ENCODE results near the gene ISCA2. TPM values are rescaled to one million over a fixed set of nuclear protein-coding genes. Genes with fewer than 3 reads are reported as not detected.

The ISCA2 gene
- total and polyA plus RNA-seq, 2 experiments from 2014 or later, result 44.0 to 171 TPM

DNA sequence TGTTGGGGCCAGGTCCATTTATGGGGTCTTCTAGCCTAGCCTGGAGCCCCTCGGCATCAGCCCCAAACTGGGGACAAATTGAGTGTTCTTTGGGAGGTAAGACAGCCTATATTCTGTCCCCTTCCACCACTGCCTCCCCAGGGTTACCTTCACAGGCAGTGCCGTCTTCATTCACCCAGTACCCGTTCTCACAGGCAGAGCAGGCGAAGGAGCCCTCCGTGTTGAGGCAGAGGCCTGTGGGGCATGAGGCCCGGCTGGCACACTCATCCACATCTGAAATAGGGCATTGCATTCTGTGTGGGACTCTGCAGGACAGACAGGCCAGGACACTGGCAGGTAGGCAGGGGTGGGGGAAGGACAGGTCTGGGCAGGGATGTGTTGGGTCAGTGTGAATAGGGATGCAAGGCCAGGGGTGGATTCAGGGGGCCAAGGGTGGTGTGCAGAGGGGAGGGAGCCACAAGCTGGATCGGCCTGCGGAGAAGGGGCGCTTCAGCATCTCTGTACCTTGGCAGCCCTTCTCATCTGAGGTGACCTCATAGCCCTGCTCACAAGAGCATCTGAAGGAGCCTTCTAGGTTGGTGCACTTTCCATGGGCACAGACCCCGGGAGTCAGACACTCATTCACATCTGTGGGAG, 16.1 kb downstream of the ISCA2 start:
- DNase-seq (ENCODE audit: low spot score), result no peak

More for the DNA sequence above, 16.1 kb downstream of the ISCA2 start:
- no peaks in the 10 kb centered on the region; the same call in 1 of the 2 replicates for H3K9me2 ChIP-seq (ENCODE audit: insufficient read depth)
- H3K27me3 Mint-ChIP-seq (ENCODE audit: insufficient read depth, low read depth, poor library complexity), result peaks cover 31% of the 10 kb centered on the region
- H3K9me3 Mint-ChIP-seq, result no peaks in the 10 kb centered on the region; the same call in 2 of the 3 replicates
- no peak for TF ChIP-seq ZNF331 (CRISPR knock-in tag; IDR thresholded peaks at IDR 0.05; ENCODE audit: low read depth)
- TF ChIP-seq CREB1 (CRISPR knock-in tag; IDR thresholded peaks at IDR 0.05; ENCODE audit: low read depth), result no peak
- TF ChIP-seq EZH2phosphoT487 (IDR thresholded peaks at IDR 0.05; ENCODE audit: unreplicated experiment), result no peak
- TF ChIP-seq, protein P1, sequence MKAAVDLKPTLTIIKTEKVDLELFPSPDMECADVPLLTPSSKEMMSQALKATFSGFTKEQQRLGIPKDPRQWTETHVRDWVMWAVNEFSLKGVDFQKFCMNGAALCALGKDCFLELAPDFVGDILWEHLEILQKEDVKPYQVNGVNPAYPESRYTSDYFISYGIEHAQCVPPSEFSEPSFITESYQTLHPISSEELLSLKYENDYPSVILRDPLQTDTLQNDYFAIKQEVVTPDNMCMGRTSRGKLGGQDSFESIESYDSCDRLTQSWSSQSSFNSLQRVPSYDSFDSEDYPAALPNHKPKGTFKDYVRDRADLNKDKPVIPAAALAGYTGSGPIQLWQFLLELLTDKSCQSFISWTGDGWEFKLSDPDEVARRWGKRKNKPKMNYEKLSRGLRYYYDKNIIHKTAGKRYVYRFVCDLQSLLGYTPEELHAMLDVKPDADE (IDR thresholded peaks at IDR 0.05), result no peak
- no peak for TF ChIP-seq NANOG (IDR thresholded peaks at IDR 0.05; ENCODE audit: borderline replicate concordance)
- TF ChIP-seq, protein P2, sequence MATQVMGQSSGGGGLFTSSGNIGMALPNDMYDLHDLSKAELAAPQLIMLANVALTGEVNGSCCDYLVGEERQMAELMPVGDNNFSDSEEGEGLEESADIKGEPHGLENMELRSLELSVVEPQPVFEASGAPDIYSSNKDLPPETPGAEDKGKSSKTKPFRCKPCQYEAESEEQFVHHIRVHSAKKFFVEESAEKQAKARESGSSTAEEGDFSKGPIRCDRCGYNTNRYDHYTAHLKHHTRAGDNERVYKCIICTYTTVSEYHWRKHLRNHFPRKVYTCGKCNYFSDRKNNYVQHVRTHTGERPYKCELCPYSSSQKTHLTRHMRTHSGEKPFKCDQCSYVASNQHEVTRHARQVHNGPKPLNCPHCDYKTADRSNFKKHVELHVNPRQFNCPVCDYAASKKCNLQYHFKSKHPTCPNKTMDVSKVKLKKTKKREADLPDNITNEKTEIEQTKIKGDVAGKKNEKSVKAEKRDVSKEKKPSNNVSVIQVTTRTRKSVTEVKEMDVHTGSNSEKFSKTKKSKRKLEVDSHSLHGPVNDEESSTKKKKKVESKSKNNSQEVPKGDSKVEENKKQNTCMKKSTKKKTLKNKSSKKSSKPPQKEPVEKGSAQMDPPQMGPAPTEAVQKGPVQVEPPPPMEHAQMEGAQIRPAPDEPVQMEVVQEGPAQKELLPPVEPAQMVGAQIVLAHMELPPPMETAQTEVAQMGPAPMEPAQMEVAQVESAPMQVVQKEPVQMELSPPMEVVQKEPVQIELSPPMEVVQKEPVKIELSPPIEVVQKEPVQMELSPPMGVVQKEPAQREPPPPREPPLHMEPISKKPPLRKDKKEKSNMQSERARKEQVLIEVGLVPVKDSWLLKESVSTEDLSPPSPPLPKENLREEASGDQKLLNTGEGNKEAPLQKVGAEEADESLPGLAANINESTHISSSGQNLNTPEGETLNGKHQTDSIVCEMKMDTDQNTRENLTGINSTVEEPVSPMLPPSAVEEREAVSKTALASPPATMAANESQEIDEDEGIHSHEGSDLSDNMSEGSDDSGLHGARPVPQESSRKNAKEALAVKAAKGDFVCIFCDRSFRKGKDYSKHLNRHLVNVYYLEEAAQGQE (IDR thresholded peaks at IDR 0.05; ENCODE audit: unreplicated experiment), result no peak
- TF ChIP-seq EZH2 (IDR thresholded peaks at IDR 0.05; ENCODE audit: low read depth, unreplicated experiment), result no peak
- TF ChIP-seq POLR2AphosphoS5 (IDR thresholded peaks at IDR 0.05; ENCODE audit: low read depth), result no peak
- TF ChIP-seq, protein P3, sequence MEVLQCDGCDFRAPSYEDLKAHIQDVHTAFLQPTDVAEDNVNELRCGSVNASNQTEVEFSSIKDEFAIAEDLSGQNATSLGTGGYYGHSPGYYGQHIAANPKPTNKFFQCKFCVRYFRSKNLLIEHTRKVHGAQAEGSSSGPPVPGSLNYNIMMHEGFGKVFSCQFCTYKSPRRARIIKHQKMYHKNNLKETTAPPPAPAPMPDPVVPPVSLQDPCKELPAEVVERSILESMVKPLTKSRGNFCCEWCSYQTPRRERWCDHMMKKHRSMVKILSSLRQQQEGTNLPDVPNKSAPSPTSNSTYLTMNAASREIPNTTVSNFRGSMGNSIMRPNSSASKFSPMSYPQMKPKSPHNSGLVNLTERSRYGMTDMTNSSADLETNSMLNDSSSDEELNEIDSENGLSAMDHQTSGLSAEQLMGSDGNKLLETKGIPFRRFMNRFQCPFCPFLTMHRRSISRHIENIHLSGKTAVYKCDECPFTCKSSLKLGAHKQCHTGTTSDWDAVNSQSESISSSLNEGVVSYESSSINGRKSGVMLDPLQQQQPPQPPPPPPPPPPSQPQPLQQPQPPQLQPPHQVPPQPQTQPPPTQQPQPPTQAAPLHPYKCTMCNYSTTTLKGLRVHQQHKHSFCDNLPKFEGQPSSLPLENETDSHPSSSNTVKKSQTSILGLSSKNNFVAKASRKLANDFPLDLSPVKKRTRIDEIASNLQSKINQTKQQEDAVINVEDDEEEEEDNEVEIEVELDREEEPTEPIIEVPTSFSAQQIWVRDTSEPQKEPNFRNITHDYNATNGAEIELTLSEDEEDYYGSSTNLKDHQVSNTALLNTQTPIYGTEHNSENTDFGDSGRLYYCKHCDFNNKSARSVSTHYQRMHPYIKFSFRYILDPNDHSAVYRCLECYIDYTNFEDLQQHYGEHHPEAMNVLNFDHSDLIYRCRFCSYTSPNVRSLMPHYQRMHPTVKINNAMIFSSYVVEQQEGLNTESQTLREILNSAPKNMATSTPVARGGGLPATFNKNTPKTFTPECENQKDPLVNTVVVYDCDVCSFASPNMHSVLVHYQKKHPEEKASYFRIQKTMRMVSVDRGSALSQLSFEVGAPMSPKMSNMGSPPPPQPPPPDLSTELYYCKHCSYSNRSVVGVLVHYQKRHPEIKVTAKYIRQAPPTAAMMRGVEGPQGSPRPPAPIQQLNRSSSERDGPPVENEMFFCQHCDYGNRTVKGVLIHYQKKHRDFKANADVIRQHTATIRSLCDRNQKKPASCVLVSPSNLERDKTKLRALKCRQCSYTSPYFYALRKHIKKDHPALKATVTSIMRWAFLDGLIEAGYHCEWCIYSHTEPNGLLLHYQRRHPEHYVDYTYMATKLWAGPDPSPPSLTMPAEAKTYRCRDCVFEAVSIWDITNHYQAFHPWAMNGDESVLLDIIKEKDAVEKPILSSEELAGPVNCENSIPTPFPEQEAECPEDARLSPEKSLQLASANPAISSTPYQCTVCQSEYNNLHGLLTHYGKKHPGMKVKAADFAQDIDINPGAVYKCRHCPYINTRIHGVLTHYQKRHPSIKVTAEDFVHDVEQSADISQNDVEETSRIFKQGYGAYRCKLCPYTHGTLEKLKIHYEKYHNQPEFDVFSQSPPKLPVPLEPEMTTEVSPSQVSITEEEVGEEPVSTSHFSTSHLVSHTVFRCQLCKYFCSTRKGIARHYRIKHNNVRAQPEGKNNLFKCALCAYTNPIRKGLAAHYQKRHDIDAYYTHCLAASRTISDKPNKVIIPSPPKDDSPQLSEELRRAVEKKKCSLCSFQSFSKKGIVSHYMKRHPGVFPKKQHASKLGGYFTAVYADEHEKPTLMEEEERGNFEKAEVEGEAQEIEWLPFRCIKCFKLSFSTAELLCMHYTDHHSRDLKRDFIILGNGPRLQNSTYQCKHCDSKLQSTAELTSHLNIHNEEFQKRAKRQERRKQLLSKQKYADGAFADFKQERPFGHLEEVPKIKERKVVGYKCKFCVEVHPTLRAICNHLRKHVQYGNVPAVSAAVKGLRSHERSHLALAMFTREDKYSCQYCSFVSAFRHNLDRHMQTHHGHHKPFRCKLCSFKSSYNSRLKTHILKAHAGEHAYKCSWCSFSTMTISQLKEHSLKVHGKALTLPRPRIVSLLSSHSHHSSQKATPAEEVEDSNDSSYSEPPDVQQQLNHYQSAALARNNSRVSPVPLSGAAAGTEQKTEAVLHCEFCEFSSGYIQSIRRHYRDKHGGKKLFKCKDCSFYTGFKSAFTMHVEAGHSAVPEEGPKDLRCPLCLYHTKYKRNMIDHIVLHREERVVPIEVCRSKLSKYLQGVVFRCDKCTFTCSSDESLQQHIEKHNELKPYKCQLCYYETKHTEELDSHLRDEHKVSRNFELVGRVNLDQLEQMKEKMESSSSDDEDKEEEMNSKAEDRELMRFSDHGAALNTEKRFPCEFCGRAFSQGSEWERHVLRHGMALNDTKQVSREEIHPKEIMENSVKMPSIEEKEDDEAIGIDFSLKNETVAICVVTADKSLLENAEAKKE (CRISPR knock-in tag; IDR thresholded peaks at IDR 0.05), result no peak
- TF ChIP-seq, protein P4, sequence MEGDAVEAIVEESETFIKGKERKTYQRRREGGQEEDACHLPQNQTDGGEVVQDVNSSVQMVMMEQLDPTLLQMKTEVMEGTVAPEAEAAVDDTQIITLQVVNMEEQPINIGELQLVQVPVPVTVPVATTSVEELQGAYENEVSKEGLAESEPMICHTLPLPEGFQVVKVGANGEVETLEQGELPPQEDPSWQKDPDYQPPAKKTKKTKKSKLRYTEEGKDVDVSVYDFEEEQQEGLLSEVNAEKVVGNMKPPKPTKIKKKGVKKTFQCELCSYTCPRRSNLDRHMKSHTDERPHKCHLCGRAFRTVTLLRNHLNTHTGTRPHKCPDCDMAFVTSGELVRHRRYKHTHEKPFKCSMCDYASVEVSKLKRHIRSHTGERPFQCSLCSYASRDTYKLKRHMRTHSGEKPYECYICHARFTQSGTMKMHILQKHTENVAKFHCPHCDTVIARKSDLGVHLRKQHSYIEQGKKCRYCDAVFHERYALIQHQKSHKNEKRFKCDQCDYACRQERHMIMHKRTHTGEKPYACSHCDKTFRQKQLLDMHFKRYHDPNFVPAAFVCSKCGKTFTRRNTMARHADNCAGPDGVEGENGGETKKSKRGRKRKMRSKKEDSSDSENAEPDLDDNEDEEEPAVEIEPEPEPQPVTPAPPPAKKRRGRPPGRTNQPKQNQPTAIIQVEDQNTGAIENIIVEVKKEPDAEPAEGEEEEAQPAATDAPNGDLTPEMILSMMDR (conservative IDR thresholded peaks at IDR 0.05; ENCODE audit: low read depth in 2 of 2), result no peak
- no peak for TF ChIP-seq JUNB (IDR thresholded peaks at IDR 0.05; ENCODE audit: unreplicated experiment)
- no peak for TF ChIP-seq ZNF114 (CRISPR knock-in tag; IDR thresholded peaks at IDR 0.05)
- TF ChIP-seq STAT1 (IDR thresholded peaks at IDR 0.05; ENCODE audit: unreplicated experiment), result no peak
- no peaks in the 10 kb centered on the region for H3K36me3 ChIP-seq (ENCODE audit: insufficient read depth)
- no peaks in the 10 kb centered on the region for H3F3A ChIP-seq (replicated peaks; ENCODE audit: low read depth)
- no peak overlapping the region for H3K4me3 Mint-ChIP-seq
- H2AFZ ChIP-seq, result no peak overlapping the region
- ATAC-seq, result no peak
- H3K4me1 ChIP-seq (ENCODE audit: insufficient read depth), result no peaks in the 10 kb centered on the region
- no peaks in the 10 kb centered on the region for H3K79me2 ChIP-seq (replicated peaks; ENCODE audit: insufficient read depth)
- peaks cover 37% of the 10 kb centered on the region for H3K4me1 Mint-ChIP-seq
- no peaks in the 10 kb centered on the region for H3K27me3 ChIP-seq (ENCODE audit: insufficient read depth)
- H3K4me2 ChIP-seq, result no peak overlapping the region
- H3K4me3 ChIP-seq, result no peak overlapping the region
- H3K36me3 Mint-ChIP-seq (ENCODE audit: low read depth), result no peaks in the 10 kb centered on the region
- no peak overlapping the region for H3K27ac ChIP-seq (ENCODE audit: low read depth)
- H4K20me1 ChIP-seq (replicated peaks; ENCODE audit: insufficient read depth), result no peaks in the 10 kb centered on the region
- no peak overlapping the region for H3K27ac Mint-ChIP-seq
